ENCODE measurements around the gene KIF26A.

KIF26A gene

DNA sequence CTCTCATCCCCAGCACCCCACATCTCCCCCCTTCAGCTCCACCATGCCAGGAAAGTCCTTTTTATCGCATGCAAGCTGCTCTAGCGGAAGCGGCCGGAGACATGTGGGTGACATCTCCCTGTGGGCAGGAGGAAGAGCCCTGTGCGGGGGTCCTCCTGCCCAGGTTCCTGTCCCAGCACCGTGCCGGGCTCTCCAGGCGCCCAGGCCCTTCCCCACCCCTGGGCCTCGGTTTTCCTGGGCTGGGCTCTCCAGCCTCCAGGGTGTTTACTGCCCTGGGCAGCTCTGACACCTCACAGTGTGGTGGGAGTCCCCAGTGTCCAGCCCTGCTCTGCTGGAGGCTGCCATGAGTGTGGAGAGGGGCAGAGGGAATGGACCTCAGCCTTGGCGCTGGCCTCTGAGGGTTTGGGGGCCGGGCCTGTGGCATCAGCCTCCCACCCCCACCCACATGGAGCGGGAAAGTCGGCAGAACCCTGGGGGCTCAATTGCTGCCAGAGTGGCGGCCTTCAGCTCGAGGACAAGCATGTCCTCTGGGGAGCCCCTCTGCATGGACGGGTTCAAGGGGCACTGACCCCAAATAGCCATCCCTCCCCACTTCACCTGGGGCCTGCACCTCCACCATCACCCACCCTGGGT is 36.0 kb upstream of the KIF26A start:
- H3K9me3 ChIP-seq (ENCODE audit: insufficient read depth, low read depth, low read length), result no peaks in the 10 kb centered on the region
- no peaks in the 10 kb centered on the region for H3K4me1 ChIP-seq (ENCODE audit: insufficient read depth, low read length)
- no peaks in the 10 kb centered on the region for H3K36me3 ChIP-seq (ENCODE audit: insufficient read depth, low read length)
- no peak overlapping the region for H3K4me3 ChIP-seq (ENCODE audit: low read length)
- H3K27me3 ChIP-seq (ENCODE audit: insufficient read depth, low read length), result no peaks in the 10 kb centered on the region; the same call in 1 of the 2 replicates
- H3K9ac ChIP-seq (ENCODE audit: low read depth, low read length), result no peak overlapping the region
- 95% methylated on average over 16 of the region's 16 CpGs for WGBS
- H3K27ac ChIP-seq (ENCODE audit: low read depth, low read length), result no peak overlapping the region

- Histone ChIP-seq H3K4me1 (ENCODE audit: insufficient read depth, low read length) (no peaks in the 10 kb centered on the region), H3K4me3 (ENCODE audit: low read length) (no peak overlapping the region), H3K9me3 (ENCODE audit: insufficient read depth, low read depth, low read length) (no peaks in the 10 kb centered on the region), H3K27ac (ENCODE audit: low read depth, low read length) (no peak overlapping the region), H3K9ac (ENCODE audit: low read depth, low read length) (no peak overlapping the region), H3K36me3 (ENCODE audit: insufficient read depth, low read length) (no peaks in the 10 kb centered on the region), H3K27me3 (ENCODE audit: insufficient read depth, low read length) (no peaks in the 10 kb centered on the region; the same call in 1 of the 2 replicates)
- WGBS, result 90% methylated on average over 26 of the region's 26 CpGs
Observed at GRCh38 chr14:104103061-104103445, 35.3 kb upstream of the KIF26A start.

DNA sequence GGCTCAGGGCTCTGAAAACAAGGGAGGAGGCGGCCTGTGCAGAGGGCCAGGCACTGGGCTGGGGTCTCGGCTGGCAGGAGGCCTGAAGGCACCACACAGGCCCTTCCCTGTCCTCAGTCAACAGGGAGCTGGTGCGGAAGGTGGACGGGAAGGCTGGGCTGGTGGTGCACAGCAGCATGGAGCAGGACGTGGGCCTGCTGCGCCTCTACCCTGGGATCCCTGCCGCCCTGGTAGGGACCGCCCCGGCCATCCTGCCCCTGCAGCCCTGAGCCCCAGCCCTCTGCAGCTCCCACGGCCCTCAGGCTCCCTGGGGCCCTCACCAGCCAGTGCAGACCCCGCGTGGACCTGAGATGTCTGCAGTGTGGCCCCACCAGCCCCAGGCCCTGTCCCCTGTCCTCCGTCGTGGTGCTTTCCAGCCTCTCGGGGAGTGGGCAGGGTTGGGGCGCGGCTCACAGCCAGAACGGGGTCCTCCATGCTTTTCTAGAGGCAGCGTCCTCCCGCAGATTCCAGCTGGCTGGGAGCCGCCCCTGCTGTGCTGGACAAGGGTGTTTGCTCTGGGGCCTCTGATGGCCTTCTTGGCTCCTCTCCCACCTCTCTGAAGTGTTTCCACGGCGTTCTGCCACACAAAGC is 34.8 kb upstream of the KIF26A start:
- H3K27me3 ChIP-seq (ENCODE audit: insufficient read depth, low read length), result no peaks in the 10 kb centered on the region; the same call in 1 of the 2 replicates
- WGBS, result 91% methylated on average over 23 of the region's 23 CpGs
- no peaks in the 10 kb centered on the region for H3K9me3 ChIP-seq (ENCODE audit: insufficient read depth, low read depth, low read length)
- H3K9ac ChIP-seq (ENCODE audit: low read depth, low read length), result no peak overlapping the region
- no peak overlapping the region for H3K27ac ChIP-seq (ENCODE audit: low read depth, low read length)
- H3K36me3 ChIP-seq (ENCODE audit: insufficient read depth, low read length), result no peaks in the 10 kb centered on the region
- no peak overlapping the region for H3K4me3 ChIP-seq (ENCODE audit: low read length)
- 0 out of 2 replicates have a peak, but pooled peaks cover 3% of the 10 kb centered on the region for H3K4me1 ChIP-seq (ENCODE audit: insufficient read depth, low read length)

- Histone ChIP-seq H3K27me3 (ENCODE audit: insufficient read depth, low read length) (no peaks in the 10 kb centered on the region), H3K36me3 (ENCODE audit: insufficient read depth, low read length) (no peaks in the 10 kb centered on the region), H3K9me3 (ENCODE audit: insufficient read depth, low read depth, low read length) (no peaks in the 10 kb centered on the region), H3K4me1 (ENCODE audit: insufficient read depth, low read length) (0 out of 2 replicates have a peak, but pooled peaks cover 3% of the 10 kb centered on the region), H3K9ac (ENCODE audit: low read depth, low read length) (no peak overlapping the region), H3K4me3 (ENCODE audit: low read length) (no peak overlapping the region), H3K27ac (ENCODE audit: low read depth, low read length) (no peak overlapping the region)
- 93% methylated on average over 35 of the region's 35 CpGs for WGBS
Observed at GRCh38 chr14:104104076-104104901, 34.1 kb upstream of the KIF26A start.

DNA sequence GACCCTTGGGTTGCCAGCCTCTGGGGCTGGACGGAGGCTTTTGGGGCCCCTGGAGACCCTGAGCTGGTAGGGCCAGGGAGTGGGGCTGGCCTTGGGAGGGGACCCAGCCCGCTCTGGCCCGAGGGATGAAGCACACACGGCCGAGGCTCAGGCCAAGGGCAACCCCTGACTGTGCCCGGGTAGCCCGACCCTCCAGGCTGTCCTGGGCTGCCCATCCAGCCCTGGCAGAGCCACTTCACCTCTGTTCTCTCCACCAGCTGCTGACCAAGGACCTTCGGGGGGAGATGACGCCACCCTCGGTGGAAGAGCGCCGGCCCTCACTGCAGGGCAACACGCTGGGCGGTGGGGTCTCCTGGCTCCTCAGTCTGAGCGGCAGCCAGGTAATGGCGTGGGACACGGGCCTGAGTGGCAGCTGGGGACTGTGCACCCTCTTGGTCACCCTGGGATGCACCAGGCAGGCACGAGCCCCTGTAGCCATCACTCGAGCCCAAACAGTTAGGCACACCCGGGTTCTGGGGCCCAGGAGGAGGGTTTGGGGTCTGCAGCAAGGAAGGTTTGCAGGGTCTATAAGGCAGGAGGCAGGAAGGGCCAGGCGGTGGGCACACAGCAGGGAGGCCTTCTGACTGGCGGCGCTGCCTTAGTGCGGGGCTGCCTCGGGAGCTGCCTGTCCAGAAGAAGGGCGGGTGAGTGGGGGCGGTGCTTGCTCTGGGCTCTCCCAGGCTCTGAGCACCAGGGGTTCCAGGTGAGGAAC is 33.1 kb upstream of the KIF26A start:
- 90% methylated on average over 27 of the region's 27 CpGs for WGBS
- no peak overlapping the region for H3K27ac ChIP-seq (ENCODE audit: low read depth, low read length)
- 0 out of 2 replicates have a peak, but pooled peaks cover 3% of the 10 kb centered on the region for H3K4me1 ChIP-seq (ENCODE audit: insufficient read depth, low read length)

DNA sequence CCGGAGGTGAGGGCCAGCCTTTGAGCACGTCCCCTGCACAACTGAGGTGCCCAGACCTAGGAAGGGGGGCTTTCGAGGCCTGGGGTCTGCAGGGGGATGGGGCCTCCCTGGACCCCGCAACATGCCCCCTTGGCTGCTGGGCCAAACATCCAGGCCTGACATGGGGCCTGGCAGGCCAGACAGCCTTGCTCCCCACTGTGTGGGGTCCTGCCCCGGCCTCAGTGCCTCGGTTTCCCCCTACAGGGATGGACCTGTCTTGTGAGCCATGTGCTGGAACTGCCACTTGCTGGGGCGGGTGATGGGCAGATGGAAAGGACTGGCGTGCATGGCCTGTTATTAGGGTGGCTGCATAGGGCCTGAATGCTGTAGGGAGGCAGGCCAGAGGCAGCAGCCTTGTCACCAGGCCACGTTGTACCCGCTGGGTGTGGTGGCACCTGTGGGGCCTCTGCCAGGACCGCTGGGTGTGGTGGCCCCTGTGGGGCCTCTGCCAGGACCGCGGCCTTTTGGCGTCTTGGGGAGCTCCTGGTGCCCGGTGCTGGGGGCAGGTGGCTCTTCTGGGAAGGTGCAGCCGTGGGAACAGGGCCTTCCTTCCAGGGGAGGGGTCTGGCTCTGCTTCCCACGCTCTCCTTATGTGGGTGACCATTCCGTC is 32.4 kb upstream of the KIF26A start:
- WGBS, result 91% methylated on average over 18 of the region's 18 CpGs

More for the DNA sequence above, 33.1 kb upstream of the KIF26A start:
- Histone ChIP-seq H3K9me3 (ENCODE audit: insufficient read depth, low read depth, low read length) (no peaks in the 10 kb centered on the region), H3K36me3 (ENCODE audit: insufficient read depth, low read length) (no peaks in the 10 kb centered on the region), H3K4me3 (ENCODE audit: low read length) (no peak overlapping the region), H3K27me3 (ENCODE audit: insufficient read depth, low read length) (no peaks in the 10 kb centered on the region), H3K9ac (ENCODE audit: low read depth, low read length) (no peak overlapping the region)

GRCh38 chr14:104106471-104106991 is 31.9 kb upstream of the KIF26A start:
- H3K27ac ChIP-seq (ENCODE audit: low read depth, low read length), result no peak overlapping the region
- WGBS, result 96% methylated on average over 20 of the region's 20 CpGs
- H3K9ac ChIP-seq (ENCODE audit: low read depth, low read length), result no peak overlapping the region
- H3K4me3 ChIP-seq (ENCODE audit: low read length), result no peak overlapping the region
- no peaks in the 10 kb centered on the region for H3K9me3 ChIP-seq (ENCODE audit: insufficient read depth, low read depth, low read length)
- H3K27me3 ChIP-seq (ENCODE audit: insufficient read depth, low read length), result no peaks in the 10 kb centered on the region
- H3K4me1 ChIP-seq (ENCODE audit: insufficient read depth, low read length), result 0 out of 2 replicates have a peak, but pooled peaks cover 3% of the 10 kb centered on the region
- H3K36me3 ChIP-seq (ENCODE audit: insufficient read depth, low read length), result no peaks in the 10 kb centered on the region

More for the DNA sequence above, 32.4 kb upstream of the KIF26A start:
- Histone ChIP-seq H3K4me1 (ENCODE audit: insufficient read depth, low read length) (0 out of 2 replicates have a peak, but pooled peaks cover 3% of the 10 kb centered on the region), H3K9me3 (ENCODE audit: insufficient read depth, low read depth, low read length) (no peaks in the 10 kb centered on the region), H3K36me3 (ENCODE audit: insufficient read depth, low read length) (no peaks in the 10 kb centered on the region), H3K27me3 (ENCODE audit: insufficient read depth, low read length) (no peaks in the 10 kb centered on the region), H3K27ac (ENCODE audit: low read depth, low read length) (no peak overlapping the region), H3K9ac (ENCODE audit: low read depth, low read length) (no peak overlapping the region), H3K4me3 (ENCODE audit: low read length) (no peak overlapping the region)

- Histone ChIP-seq H3K27me3 (ENCODE audit: insufficient read depth, low read length) (no peaks in the 10 kb centered on the region), H3K9ac (ENCODE audit: low read depth, low read length) (no peak overlapping the region), H3K36me3 (ENCODE audit: insufficient read depth, low read length) (no peaks in the 10 kb centered on the region), H3K27ac (ENCODE audit: low read depth, low read length) (no peak overlapping the region), H3K9me3 (ENCODE audit: insufficient read depth, low read depth, low read length) (no peaks in the 10 kb centered on the region), H3K4me3 (ENCODE audit: low read length) (no peak overlapping the region), H3K4me1 (ENCODE audit: insufficient read depth, low read length) (0 out of 2 replicates have a peak, but pooled peaks cover 3% of the 10 kb centered on the region)
- WGBS, result 95% methylated on average over 19 of the region's 19 CpGs
Observed at GRCh38 chr14:104107101-104107581, 31.2 kb upstream of the KIF26A start.

GRCh38 chr14:104107611-104108569 is 30.5 kb upstream of the KIF26A start:
- WGBS, result 80% methylated on average over 30 of the region's 32 CpGs
- H3K36me3 ChIP-seq (ENCODE audit: insufficient read depth, low read length), result no peaks in the 10 kb centered on the region
- no peak overlapping the region for H3K4me3 ChIP-seq (ENCODE audit: low read length)

More at GRCh38 chr14:104107611-104108569, 30.5 kb upstream of the KIF26A start:
- H3K27ac ChIP-seq (ENCODE audit: low read depth, low read length), result no peak overlapping the region
- no peak overlapping the region for H3K9ac ChIP-seq (ENCODE audit: low read depth, low read length)
- H3K9me3 ChIP-seq (ENCODE audit: insufficient read depth, low read depth, low read length), result no peaks in the 10 kb centered on the region
- 0 out of 2 replicates have a peak, but pooled peaks cover 3% of the 10 kb centered on the region for H3K4me1 ChIP-seq (ENCODE audit: insufficient read depth, low read length)
- H3K27me3 ChIP-seq (ENCODE audit: insufficient read depth, low read length), result no peaks in the 10 kb centered on the region
